PFSK-1 (cell line): Measurements from ENCODE around the gene CTNNA1.

Source experiments
- POLR2AphosphoS5 ChIP-seq: IDR thresholded peaks from 2 replicates; pipeline ENCODE4 v1.6.1; 2012; ENCODE audit warnings: low read depth, mild to moderate bottlenecking, control low read depth, low read length, moderate library complexity
- SIN3A ChIP-seq: IDR thresholded peaks from 2 replicates; pipeline ENCODE4 v1.6.1; 2012; ENCODE audit warnings: mild to moderate bottlenecking, low read length, moderate library complexity, borderline replicate concordance; ENCODE audit not compliant: insufficient read depth
- TAF1 ChIP-seq: IDR thresholded peaks from 2 replicates; pipeline ENCODE4 v1.6.1; 2012; ENCODE audit warnings: low read length, control low read depth, borderline replicate concordance; ENCODE audit not compliant: insufficient read depth

- no peak for TF ChIP-seq TAF1
- no peak for TF ChIP-seq POLR2AphosphoS5
- TF ChIP-seq SIN3A = no peak
Observed at GRCh38 chr5:138974227-138975063, 221.2 kb downstream of the CTNNA1 start.
